OCI-LY3 (cell line): ENCODE data around the gene PTPRD.

Source experiments
- H2AFZ ChIP-seq: fragments of 200-600, 300-600 bp; shearing (Covaris generic); 2 replicates; pipeline ENCODE4 v1.6.0; 2014; ENCODE audit warnings: antibody characterized with exemption, low read depth, low read length
- H3K27ac ChIP-seq: fragments of 200-600, 300-600 bp; sonication (generic); 2 replicates; pipeline ENCODE4 v1.5.1; 2014; ENCODE audit warnings: mild to moderate bottlenecking, low read length, moderate library complexity, mixed read lengths
- H3K27me3 ChIP-seq: fragments of 200-600, 300-600 bp; sonication (generic); 2 replicates; pipeline ENCODE4 v1.6.1; 2014; ENCODE audit warnings: low read depth, low read length, mixed read lengths
- H3K36me3 ChIP-seq: fragments of 200-600, 300-600 bp; sonication (generic); replicated peaks from 2 replicates; pipeline ENCODE3; 2014; ENCODE audit warnings: low read depth, low read length, mixed read lengths
- H3K4me1 ChIP-seq: fragments of 300-600, 200-600 bp; sonication (generic); 2 replicates; pipeline ENCODE4 v1.6.1; 2014; ENCODE audit warnings: low read length, mixed read lengths
- H3K4me2 ChIP-seq: fragments of 200-600, 300-600 bp; sonication (generic); 2 replicates; pipeline ENCODE4 v1.6.1; 2014; ENCODE audit warnings: low read length, mixed read lengths
- H3K4me3 ChIP-seq: fragments of 300-600, 200-600 bp; sonication (generic); 2 replicates; pipeline ENCODE4 v1.5.1; 2014; ENCODE audit warnings: antibody characterized with exemption, mild to moderate bottlenecking, low read length, moderate library complexity
- H3K79me2 ChIP-seq: fragments of 300-600, 200-600 bp; shearing (Covaris generic); 2 replicates; pipeline ENCODE4 v1.6.1; 2014; ENCODE audit warnings: mild to moderate bottlenecking, low read length, mixed read lengths
- H3K9ac ChIP-seq: fragments of 300-600, 200-600 bp; shearing (Covaris generic); 2 replicates; pipeline ENCODE4 v1.6.0; 2014; ENCODE audit warnings: mild to moderate bottlenecking, low read length, moderate library complexity
- H3K9me3 ChIP-seq: fragments of 200-600, 300-600 bp; shearing (Covaris generic); 2 replicates; pipeline ENCODE4 v1.6.1; 2014; ENCODE audit warnings: low read length, mixed read lengths; ENCODE audit not compliant: insufficient read depth
- H4K20me1 ChIP-seq: fragments of 200-600, 300-600 bp; sonication (generic); 2 replicates; pipeline ENCODE4 v1.6.1; 2016; ENCODE audit warnings: low read length, mixed read lengths; ENCODE audit not compliant: insufficient read depth
- EZH2phosphoT487 ChIP-seq: fragments of 200-600 bp; shearing (Covaris generic); IDR thresholded peaks from 2 replicates; pipeline ENCODE4 v1.6.1; 2018; ENCODE audit warnings: antibody characterized with exemption, mixed run types, low read depth
- TF ChIP-seq, protein P1 (sequence below): fragments of 200-600, 300-600 bp; sonication (generic); IDR thresholded peaks from 2 replicates; pipeline ENCODE4 v1.5.1; 2014; ENCODE audit warnings: antibody characterized with exemption, low read length, low read depth

Gene PTPRD

DNA sequence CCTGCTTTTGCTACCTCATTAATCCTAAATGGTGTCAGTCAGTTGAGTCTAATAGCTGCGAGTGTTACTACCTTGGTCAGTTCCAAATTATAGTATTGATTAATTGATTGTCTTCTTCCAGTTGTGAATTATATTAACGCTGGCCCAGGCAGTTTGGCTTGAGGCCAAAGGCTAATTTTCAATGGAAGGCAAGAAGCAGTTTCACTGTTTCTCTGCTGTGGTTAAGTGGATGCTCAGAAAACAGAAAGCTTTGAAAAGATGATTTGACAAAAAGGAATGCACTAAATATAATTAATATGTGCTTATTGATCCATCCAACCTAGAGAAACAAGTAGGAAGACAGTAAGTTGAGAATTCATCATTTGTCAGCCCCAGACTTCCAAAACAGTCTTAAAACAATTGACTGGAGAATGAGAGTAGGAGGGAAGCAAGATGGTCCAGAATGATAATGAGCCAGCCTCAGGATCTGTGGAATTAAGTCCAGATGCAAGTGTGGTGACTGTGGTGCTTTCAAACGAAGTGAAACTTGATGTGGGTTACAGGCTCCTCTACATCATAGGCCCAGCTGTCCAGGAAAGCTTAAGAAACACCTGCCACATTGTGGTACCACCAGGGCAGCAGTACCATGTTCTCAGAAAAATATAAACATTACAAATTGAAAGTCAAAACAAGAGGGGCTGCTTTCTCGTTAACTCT lies 1442.2 kb downstream of the PTPRD start:
- H3K27me3 ChIP-seq: no peaks in the 10 kb centered on the region
- H3K4me3 ChIP-seq: no peak overlapping the region
- TF ChIP-seq EZH2phosphoT487: no peak
- TF ChIP-seq, protein P1, sequence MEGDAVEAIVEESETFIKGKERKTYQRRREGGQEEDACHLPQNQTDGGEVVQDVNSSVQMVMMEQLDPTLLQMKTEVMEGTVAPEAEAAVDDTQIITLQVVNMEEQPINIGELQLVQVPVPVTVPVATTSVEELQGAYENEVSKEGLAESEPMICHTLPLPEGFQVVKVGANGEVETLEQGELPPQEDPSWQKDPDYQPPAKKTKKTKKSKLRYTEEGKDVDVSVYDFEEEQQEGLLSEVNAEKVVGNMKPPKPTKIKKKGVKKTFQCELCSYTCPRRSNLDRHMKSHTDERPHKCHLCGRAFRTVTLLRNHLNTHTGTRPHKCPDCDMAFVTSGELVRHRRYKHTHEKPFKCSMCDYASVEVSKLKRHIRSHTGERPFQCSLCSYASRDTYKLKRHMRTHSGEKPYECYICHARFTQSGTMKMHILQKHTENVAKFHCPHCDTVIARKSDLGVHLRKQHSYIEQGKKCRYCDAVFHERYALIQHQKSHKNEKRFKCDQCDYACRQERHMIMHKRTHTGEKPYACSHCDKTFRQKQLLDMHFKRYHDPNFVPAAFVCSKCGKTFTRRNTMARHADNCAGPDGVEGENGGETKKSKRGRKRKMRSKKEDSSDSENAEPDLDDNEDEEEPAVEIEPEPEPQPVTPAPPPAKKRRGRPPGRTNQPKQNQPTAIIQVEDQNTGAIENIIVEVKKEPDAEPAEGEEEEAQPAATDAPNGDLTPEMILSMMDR: no peak

DNA sequence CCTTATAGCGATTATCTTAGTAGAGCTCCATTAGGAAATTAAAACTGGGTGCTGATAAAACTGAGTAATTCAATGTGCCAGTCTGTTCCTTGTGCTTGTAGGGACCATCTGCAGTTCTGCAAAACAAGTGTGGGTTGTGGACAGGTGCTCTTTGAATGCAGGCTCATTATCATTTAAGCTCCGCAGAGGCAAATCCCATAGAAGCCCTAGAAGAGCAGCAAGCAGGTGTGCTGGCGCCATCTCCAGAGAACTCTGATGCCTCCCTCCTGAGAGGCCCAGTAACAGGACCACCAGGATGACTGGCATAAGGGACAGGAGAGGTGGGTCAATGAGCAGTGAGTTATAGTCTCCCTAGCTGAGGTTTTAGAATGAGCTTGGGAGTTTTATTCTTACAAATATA lies 1470.8 kb downstream of the PTPRD start:
- TF ChIP-seq EZH2phosphoT487: no peak
- TF ChIP-seq, protein P1: no peak
- no peaks in the 10 kb centered on the region for H3K4me1 ChIP-seq
- no peak overlapping the region for H3K4me3 ChIP-seq

More for the DNA sequence above, 1442.2 kb downstream of the PTPRD start:
- no peaks in the 10 kb centered on the region for H3K4me1 ChIP-seq
- no peak overlapping the region for H3K27ac ChIP-seq
- H3K9ac ChIP-seq: no peak overlapping the region
- H4K20me1 ChIP-seq: no peaks in the 10 kb centered on the region
- H3K36me3 ChIP-seq: no peaks in the 10 kb centered on the region
- H2AFZ ChIP-seq: no peak overlapping the region
- H3K79me2 ChIP-seq: no peaks in the 10 kb centered on the region
- no peaks in the 10 kb centered on the region for H3K9me3 ChIP-seq
- no peak overlapping the region for H3K4me2 ChIP-seq

DNA sequence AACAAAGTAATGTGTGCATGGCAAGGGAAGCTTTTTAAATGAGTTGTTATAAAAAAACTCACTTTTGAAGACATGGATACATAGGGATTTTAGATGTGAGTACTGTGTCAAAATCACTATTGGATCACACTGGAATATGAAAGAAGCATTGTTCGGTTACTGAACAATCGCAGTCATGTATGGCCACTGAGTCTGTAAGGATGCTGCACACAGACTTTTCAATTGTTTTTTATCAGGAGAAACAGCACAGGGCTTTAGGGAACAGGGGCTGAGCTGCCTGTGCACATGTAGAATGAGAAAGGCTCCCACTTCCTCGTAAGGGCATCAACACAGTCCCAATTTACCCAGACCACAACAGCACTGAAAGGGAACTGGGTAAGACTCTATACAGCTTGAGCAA lies 1479.3 kb downstream of the PTPRD start:
- no peak overlapping the region for H3K4me3 ChIP-seq
- no peaks in the 10 kb centered on the region for H3K36me3 ChIP-seq
- no peaks in the 10 kb centered on the region for H4K20me1 ChIP-seq
- no peak for TF ChIP-seq EZH2phosphoT487
- TF ChIP-seq, protein P1: no peak
- H2AFZ ChIP-seq: no peak overlapping the region
- no peak overlapping the region for H3K9ac ChIP-seq
- H3K27ac ChIP-seq: no peak overlapping the region
- H3K27me3 ChIP-seq: no peaks in the 10 kb centered on the region
- no peaks in the 10 kb centered on the region for H3K9me3 ChIP-seq
- H3K4me2 ChIP-seq: no peak overlapping the region
- no peaks in the 10 kb centered on the region for H3K4me1 ChIP-seq
- no peaks in the 10 kb centered on the region for H3K79me2 ChIP-seq

More for the DNA sequence above, 1470.8 kb downstream of the PTPRD start:
- no peaks in the 10 kb centered on the region for H4K20me1 ChIP-seq
- H3K27me3 ChIP-seq: no peaks in the 10 kb centered on the region
- no peak overlapping the region for H2AFZ ChIP-seq
- no peaks in the 10 kb centered on the region for H3K36me3 ChIP-seq
- no peaks in the 10 kb centered on the region for H3K79me2 ChIP-seq
- H3K4me2 ChIP-seq: no peak overlapping the region
- no peaks in the 10 kb centered on the region for H3K9me3 ChIP-seq
- no peak overlapping the region for H3K9ac ChIP-seq
- H3K27ac ChIP-seq: no peak overlapping the region

DNA sequence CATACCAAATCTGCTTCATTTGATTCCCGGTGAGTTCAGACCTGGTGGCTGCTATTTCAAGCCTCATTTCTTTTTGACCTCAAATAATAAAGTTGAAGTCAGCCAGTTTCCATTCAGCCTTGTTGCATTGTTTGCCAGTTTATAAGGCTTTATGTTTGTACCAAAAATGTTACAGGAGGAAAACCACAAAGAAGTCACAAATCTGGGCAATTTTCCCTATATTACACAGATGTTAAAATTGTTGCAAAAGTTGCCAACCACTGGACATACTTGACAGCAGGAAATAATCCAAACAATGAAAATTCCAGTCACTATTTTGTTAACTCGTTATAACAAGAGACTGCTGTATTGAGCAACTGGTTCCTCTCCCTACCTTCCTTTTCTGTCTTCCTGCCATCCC lies 1488.2 kb downstream of the PTPRD start:
- Histone ChIP-seq H3K79me2 (no peaks in the 10 kb centered on the region), H3K27me3 (no peaks in the 10 kb centered on the region), H3K27ac (no peak overlapping the region), H3K9ac (no peak overlapping the region), H3K4me3 (no peak overlapping the region), H3K36me3 (no peaks in the 10 kb centered on the region), H3K4me2 (no peak overlapping the region), H2AFZ (no peak overlapping the region), H3K4me1 (no peaks in the 10 kb centered on the region), H3K9me3 (no peaks in the 10 kb centered on the region), H4K20me1 (no peaks in the 10 kb centered on the region)
- TF ChIP-seq, protein P1: no peak
- no peak for TF ChIP-seq EZH2phosphoT487
